A549 (cell line): ENCODE measurements around the gene NOS3. TPM values are rescaled to one million over a fixed set of nuclear protein-coding genes. Genes with fewer than 3 reads are reported as not detected.
"Not testable (repeated sequence)": the region's sequence is repeated elsewhere in the genome, so short reads cannot be mapped to it uniquely, and the experiment has no call there.

Source experiments
- ATAC-seq, 2 experiments: fragments of 200-7000 bp in 1 of 2; fragments of >200 bp in 1 of 2; cut with Nextera tagmentation in 1 of 2; cut with Tn5 transposase in 1 of 2; 3 replicates each; pipeline versions ENCODE4 v1.8.0 to v1.9.1; 2018 to 2020; ENCODE audit warnings: mild to moderate bottlenecking in 1 of 2, moderate library complexity in 1 of 2
- CTCF ChIA-PET: fragments of 300-600 bp; sonication (Branson Sonifier 250); formaldehyde crosslinking; extraction: SDS; loops from one replicate; lab custom pipeline; 2021; ENCODE audit warnings: antibody characterized with exemption, inconsistent platforms; lab: Yijun Ruan, JAX
- POLR2A ChIA-PET: fragments of 350-600 bp; formaldehyde crosslinking; extraction: SDS; loops from one replicate; lab custom pipeline; 2021; ENCODE audit warnings: antibody characterized with exemption, inconsistent platforms; lab: Yijun Ruan, JAX
- DNase-seq, 2 experiments: peaks; one replicate each; pipeline versions ENCODE4 v3.0.0 to v3.0.0-alpha.2; 2011 to 2016; ENCODE audit warnings: low read depth in 1 of 2, low spot score in 1 of 2
- FAIRE-seq: peaks from 2 replicates; lab custom pipeline; 2011; peaks lifted over from hg19 to GRCh38; lab: Jason Lieb, UNC
- H3K27ac ChIP-seq, 2 experiments: fragments of >200 bp; sonication (Bioruptor Twin); formaldehyde crosslinking; 3 replicates each; pipeline ENCODE4 v1.5.1; 2016 to 2017
- H3K4me1 ChIP-seq: fragments of >200 bp; sonication (Bioruptor Twin); formaldehyde crosslinking; 3 replicates; pipeline ENCODE4 v1.6.1; 2016
- H3K4me2 ChIP-seq: fragments of >200 bp; sonication (Bioruptor Twin); formaldehyde crosslinking; 3 replicates; pipeline ENCODE4 v1.6.1; 2016
- H3K4me3 ChIP-seq: fragments of >200 bp; sonication (Bioruptor Twin); formaldehyde crosslinking; 3 replicates; pipeline ENCODE4 v1.5.1; 2016
- H3K9me3 ChIP-seq: fragments of >200 bp; sonication (Bioruptor Twin); formaldehyde crosslinking; 3 replicates; pipeline ENCODE4 v1.6.1; 2016
- CBX2 ChIP-seq: fragments of 200-600 bp; sonication (generic); IDR thresholded peaks from 2 replicates; pipeline ENCODE4 v1.6.1; 2016; ENCODE audit warnings: low read depth, mild to moderate bottlenecking, borderline replicate concordance
- CEBPB ChIP-seq, 2 experiments: fragments of >200 bp in 1 of 2; sonication (Bioruptor Twin) in 1 of 2; formaldehyde crosslinking in 1 of 2; IDR thresholded peaks; 2 replicates each; pipeline ENCODE4 v1.6.1; 2012 to 2016
- EHF ChIP-seq: fragments of 250-450 bp; sonication (Bioruptor Pico); IDR thresholded peaks from 2 replicates; pipeline ENCODE4 v1.5.0; 2020; ENCODE audit warnings: mild to moderate bottlenecking
- FOSL2 ChIP-seq, 2 experiments: fragments of 450-650 bp in 1 of 2; fragments of >200 bp in 1 of 2; sonication (Bioruptor Twin) in 1 of 2; formaldehyde crosslinking; IDR thresholded peaks; 2 replicates each; pipeline versions ENCODE4 v1.5.0 to v1.6.1; 2016 to 2020; ENCODE audit warnings: mild to moderate bottlenecking in 1 of 2, moderate library complexity in 1 of 2
- FOXS1 ChIP-seq: fragments of 250-450 bp; sonication (Bioruptor Pico); IDR thresholded peaks from 2 replicates; pipeline ENCODE4 v1.5.0; 2020; ENCODE audit warnings: mild to moderate bottlenecking, moderate library complexity
- GATA3 ChIP-seq: IDR thresholded peaks from 2 replicates; pipeline ENCODE4 v1.6.1; 2012; ENCODE audit warnings: borderline replicate concordance
- HOXB5 ChIP-seq: fragments of 250-450 bp; sonication (Bioruptor Pico); IDR thresholded peaks from 2 replicates; pipeline ENCODE4 v1.5.0; 2020; ENCODE audit warnings: mild to moderate bottlenecking, moderate library complexity
- JUN ChIP-seq, 2 experiments: fragments of >200 bp; sonication (Bioruptor Twin); formaldehyde crosslinking; IDR thresholded peaks; 2 replicates in 1 of 2; 3 replicates in 1 of 2; pipeline ENCODE4 v1.6.1; 2016 to 2017
- KDM5A ChIP-seq: fragments of 200-600 bp; sonication (generic); IDR thresholded peaks from 2 replicates; pipeline ENCODE4 v1.6.1; 2016; ENCODE audit warnings: antibody characterized with exemption, mild to moderate bottlenecking
- MAFK ChIP-seq: fragments of 450-650 bp; IDR thresholded peaks from 2 replicates; pipeline ENCODE4 v1.6.1; 2014; ENCODE audit not compliant: partially characterized antibody
- PHF8 ChIP-seq: fragments of 200-600 bp; sonication (generic); IDR thresholded peaks from 2 replicates; pipeline ENCODE4 v1.6.1; 2016; ENCODE audit warnings: low read depth, mild to moderate bottlenecking, antibody characterized with exemption, moderate library complexity, borderline replicate concordance
- POLR2A ChIP-seq: IDR thresholded peaks from 2 replicates; pipeline ENCODE4 v1.6.1; 2012; ENCODE audit warnings: mild to moderate bottlenecking, low read length
- RAD21 ChIP-seq, 2 experiments: fragments of >200 bp in 1 of 2; sonication (Bioruptor Twin) in 1 of 2; formaldehyde crosslinking in 1 of 2; IDR thresholded peaks in 1 of 2; conservative IDR thresholded peaks in 1 of 2; 2 replicates in 1 of 2; 3 replicates in 1 of 2; pipeline ENCODE4 v1.6.1; 2012 to 2018; ENCODE audit warnings: inconsistent platforms in 1 of 2
- RNF2 ChIP-seq: fragments of 200-600 bp; sonication (generic); IDR thresholded peaks from 2 replicates; pipeline ENCODE4 v1.6.1; 2016; ENCODE audit warnings: low read depth, mild to moderate bottlenecking, antibody characterized with exemption, moderate library complexity, borderline replicate concordance
- SMC3 ChIP-seq: fragments of >200 bp; sonication (Bioruptor Twin); formaldehyde crosslinking; IDR thresholded peaks from 3 replicates; pipeline ENCODE4 v1.6.1; 2018; ENCODE audit warnings: inconsistent platforms
- TP53 ChIP-seq: fragments of 250-450 bp; sonication (Bioruptor Pico); IDR thresholded peaks from 2 replicates; pipeline ENCODE4 v1.5.0; 2021; ENCODE audit warnings: mild to moderate bottlenecking, moderate library complexity
- WGBS: methylation state at CpG from one replicate; pipeline ENCODE4 v1.1.6; 2017; ENCODE audit errors: missing lambda C conversion rate; 5-methylcytosine and 5-hydroxymethylcytosine counted together
- polyA plus RNA-seq, 4 experiments: library from polyadenylated mRNA; depleted of rRNA in 3 of 4; stranded (reverse); fragments of >200 nt; fragmentation: RNase III in 1 of 4; extraction: RNeasy Plus Mini Kit Qiagen cat#74134 plus additional on column Dnase treatment in 1 of 4; gene quantifications; 2 replicates in 3 of 4; 3 replicates in 1 of 4; pipeline ENCODE4 v1.2.3, GENCODE V29; 2011 to 2017
- TF ChIP-seq, protein P1 (sequence below): fragments of 450-650 bp; IDR thresholded peaks from 2 replicates; pipeline ENCODE4 v1.6.1; 2014; ENCODE audit warnings: antibody characterized with exemption
- TF ChIP-seq, protein P2 (sequence below): fragments of 200-600 bp; sonication (generic); IDR thresholded peaks from 2 replicates; pipeline ENCODE4 v1.6.1; 2016; ENCODE audit warnings: antibody characterized with exemption, mild to moderate bottlenecking, moderate library complexity
- TF ChIP-seq, protein P3 (sequence below): IDR thresholded peaks from 2 replicates; pipeline ENCODE4 v1.6.1; 2012; ENCODE audit warnings: low read depth, borderline replicate concordance
- TF ChIP-seq, protein P4 (sequence below): IDR thresholded peaks from 2 replicates; pipeline ENCODE4 v1.6.1; 2012
- TF ChIP-seq, protein P5 (sequence below): fragments of 250-450 bp; sonication (Bioruptor Pico); IDR thresholded peaks from 2 replicates; pipeline ENCODE4 v1.5.0; 2020; ENCODE audit warnings: low read depth, mild to moderate bottlenecking, moderate library complexity
- TF ChIP-seq, protein P6 (sequence below): IDR thresholded peaks from 2 replicates; pipeline ENCODE4 v1.6.1; 2012
- TF ChIP-seq, protein P7 (sequence below): fragments of >200 bp; sonication (Bioruptor Twin); formaldehyde crosslinking; IDR thresholded peaks from 2 replicates; pipeline ENCODE4 v1.6.1; 2016
- TF ChIP-seq, protein P8 (sequence below): fragments of >200 bp; sonication (Bioruptor Twin); formaldehyde crosslinking; IDR thresholded peaks from 3 replicates; pipeline ENCODE4 v1.5.1; 2016

NOS3 gene
- polyA plus RNA-seq, 2 of the 4 experiments (the other 2 are of a cell fraction), result 0.52 to 0.71 TPM

DNA sequence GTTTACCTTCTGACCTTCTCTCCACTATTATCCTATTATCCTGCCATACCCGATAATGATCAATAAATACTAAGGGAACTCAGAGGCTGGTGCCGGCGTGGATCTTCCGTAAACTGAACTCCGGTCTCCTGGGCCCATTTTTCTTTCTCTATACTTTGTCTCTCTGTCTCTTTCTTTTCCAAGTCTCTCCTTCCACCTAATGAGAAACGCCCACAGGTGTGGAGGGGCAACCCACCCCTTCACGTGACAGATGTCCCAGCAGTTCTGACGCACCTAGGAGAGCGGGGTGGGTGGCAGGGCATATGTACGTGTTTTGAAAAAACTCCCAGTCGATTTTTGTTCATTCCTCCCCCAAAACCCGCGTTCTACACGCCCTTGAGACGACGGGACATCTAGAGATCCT lies 36.9 kb downstream of the NOS3 start:
- DNase-seq, H3K9me3 ChIP-seq, FAIRE-seq, ATAC-seq: not testable (repeated sequence)
- Histone ChIP-seq H3K4me1 (peaks cover 21% of the 10 kb centered on the region; the same call in 2 of the 3 replicates), H3K4me3 (peak overlapping the region; percentile 49), H3K4me2 (peak overlapping the region; percentile 74), H3K27ac (peak overlapping the region; percentile 56 to 83; a peak in 5 of 6 replicates)
- POLR2A ChIA-PET, result interaction anchor here (0.8 to 1.5 kb wide), 10 partner anchors 9 to 650 kb away, joined by 3 to 15 read pairs (median 5); partner anchors contain the start of genes ABCF2, CDK5 and SLC4A2
- TF ChIP-seq PHF8 (peak; percentile 37; the same call in 1 of the 2 replicates), TP53 (CRISPR knock-in tag) (0 out of 2 replicates have a peak, but pooled peaks have one; percentile 52)
- TF ChIP-seq, protein P1, sequence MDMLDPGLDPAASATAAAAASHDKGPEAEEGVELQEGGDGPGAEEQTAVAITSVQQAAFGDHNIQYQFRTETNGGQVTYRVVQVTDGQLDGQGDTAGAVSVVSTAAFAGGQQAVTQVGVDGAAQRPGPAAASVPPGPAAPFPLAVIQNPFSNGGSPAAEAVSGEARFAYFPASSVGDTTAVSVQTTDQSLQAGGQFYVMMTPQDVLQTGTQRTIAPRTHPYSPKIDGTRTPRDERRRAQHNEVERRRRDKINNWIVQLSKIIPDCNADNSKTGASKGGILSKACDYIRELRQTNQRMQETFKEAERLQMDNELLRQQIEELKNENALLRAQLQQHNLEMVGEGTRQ, result peak; percentile 76
- 26% methylated on average over 16 of the region's 16 CpGs for WGBS
- CTCF ChIA-PET, result interaction anchor here (1.1 to 3.6 kb wide), 13 partner anchors 10 to 85 kb away, joined by 3 to 28 read pairs (median 7); partner anchors contain the start of genes CDK5 and SLC4A2

DNA sequence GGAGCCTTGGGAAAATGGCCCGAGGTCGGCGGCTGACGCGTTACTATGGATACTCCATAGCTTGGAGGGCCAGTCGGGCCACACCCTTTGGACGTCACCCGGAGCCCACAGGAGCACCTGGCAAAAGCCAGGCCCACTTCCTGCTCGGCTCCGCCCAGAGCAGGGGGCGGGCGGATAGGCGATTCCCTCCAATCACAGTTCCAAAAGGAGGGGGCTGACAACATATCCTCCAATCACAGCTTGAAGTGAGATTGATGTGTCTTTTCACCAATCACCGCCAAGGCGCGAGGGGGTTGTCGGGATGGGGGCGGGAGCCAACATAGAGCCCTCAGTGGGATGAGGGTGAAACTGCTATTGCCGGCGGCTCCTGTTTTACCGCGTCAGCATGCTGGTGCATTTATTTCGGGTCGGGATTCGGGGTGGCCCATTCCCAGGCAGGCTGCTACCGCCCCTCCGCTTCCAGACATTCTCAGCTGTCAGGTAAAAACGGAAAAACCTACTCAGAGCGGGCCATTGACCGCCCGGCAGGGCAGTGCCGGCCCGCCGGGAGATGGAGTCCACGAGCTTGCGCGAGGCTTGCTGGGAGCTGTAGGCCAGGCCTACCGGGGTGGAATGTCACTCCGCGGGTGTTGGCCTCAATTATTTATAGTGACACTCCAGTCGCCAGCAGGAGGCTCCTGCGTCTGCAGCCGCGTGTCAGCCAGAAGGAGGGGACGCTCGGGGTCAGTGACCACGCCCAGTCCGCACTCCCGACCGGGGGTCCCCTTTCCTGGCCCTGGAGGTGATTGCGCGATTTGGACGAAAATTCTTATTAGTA lies 37.5 kb downstream of the NOS3 start, which contains the start of gene ABCB8:
Gene ABCB8 (plus strand): TSS at position 320 of the 817 bp plus-strand sequence. CDS start 66 bp downstream, at position 386.
- peak; percentile 68 for FAIRE-seq
- POLR2A ChIA-PET, result interaction anchor here (0.8 to 1.5 kb wide), 10 partner anchors 10 to 650 kb away, joined by 3 to 15 read pairs (median 5); partner anchors contain the start of genes ABCF2, CDK5 and SLC4A2
- peak within 1 kb of the TSS; percentile 73 to 90 for H3K27ac ChIP-seq
- TF ChIP-seq HOXB5 (CRISPR knock-in tag) (peak; percentile 38; the same call in 1 of the 2 replicates), RNF2 (no peak), CEBPB (IDR thresholded peaks at IDR 0.05) (no peak), MAFK (peak; percentile 88), FOXS1 (no peak), JUN (IDR thresholded peaks at IDR 0.05) (peak; percentile 62 to 84; a peak in 2 of 5 replicates), GATA3 (peak; percentile 20; the same call in 1 of the 2 replicates), RAD21 (conservative IDR thresholded peaks at IDR 0.05 in 1 of 2, IDR thresholded peaks at IDR 0.05 in 1 of 2) (peak; percentile 56 to 65), POLR2A (peak; percentile 61), FOSL2 (IDR thresholded peaks at IDR 0.05) (no peak), FOSL2 (CRISPR knock-in tag; IDR thresholded peaks at IDR 0.05) (no peak), KDM5A (peak; percentile 79), SMC3 (peak; percentile 72), CBX2 (no peak), EHF (CRISPR knock-in tag) (no peak)
- TF ChIP-seq, protein P2, sequence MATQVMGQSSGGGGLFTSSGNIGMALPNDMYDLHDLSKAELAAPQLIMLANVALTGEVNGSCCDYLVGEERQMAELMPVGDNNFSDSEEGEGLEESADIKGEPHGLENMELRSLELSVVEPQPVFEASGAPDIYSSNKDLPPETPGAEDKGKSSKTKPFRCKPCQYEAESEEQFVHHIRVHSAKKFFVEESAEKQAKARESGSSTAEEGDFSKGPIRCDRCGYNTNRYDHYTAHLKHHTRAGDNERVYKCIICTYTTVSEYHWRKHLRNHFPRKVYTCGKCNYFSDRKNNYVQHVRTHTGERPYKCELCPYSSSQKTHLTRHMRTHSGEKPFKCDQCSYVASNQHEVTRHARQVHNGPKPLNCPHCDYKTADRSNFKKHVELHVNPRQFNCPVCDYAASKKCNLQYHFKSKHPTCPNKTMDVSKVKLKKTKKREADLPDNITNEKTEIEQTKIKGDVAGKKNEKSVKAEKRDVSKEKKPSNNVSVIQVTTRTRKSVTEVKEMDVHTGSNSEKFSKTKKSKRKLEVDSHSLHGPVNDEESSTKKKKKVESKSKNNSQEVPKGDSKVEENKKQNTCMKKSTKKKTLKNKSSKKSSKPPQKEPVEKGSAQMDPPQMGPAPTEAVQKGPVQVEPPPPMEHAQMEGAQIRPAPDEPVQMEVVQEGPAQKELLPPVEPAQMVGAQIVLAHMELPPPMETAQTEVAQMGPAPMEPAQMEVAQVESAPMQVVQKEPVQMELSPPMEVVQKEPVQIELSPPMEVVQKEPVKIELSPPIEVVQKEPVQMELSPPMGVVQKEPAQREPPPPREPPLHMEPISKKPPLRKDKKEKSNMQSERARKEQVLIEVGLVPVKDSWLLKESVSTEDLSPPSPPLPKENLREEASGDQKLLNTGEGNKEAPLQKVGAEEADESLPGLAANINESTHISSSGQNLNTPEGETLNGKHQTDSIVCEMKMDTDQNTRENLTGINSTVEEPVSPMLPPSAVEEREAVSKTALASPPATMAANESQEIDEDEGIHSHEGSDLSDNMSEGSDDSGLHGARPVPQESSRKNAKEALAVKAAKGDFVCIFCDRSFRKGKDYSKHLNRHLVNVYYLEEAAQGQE, result no peak
- TF ChIP-seq, protein P3, sequence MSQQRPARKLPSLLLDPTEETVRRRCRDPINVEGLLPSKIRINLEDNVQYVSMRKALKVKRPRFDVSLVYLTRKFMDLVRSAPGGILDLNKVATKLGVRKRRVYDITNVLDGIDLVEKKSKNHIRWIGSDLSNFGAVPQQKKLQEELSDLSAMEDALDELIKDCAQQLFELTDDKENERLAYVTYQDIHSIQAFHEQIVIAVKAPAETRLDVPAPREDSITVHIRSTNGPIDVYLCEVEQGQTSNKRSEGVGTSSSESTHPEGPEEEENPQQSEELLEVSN, result peak; percentile 9; the same call in 1 of the 2 replicates
- TF ChIP-seq, protein P4, sequence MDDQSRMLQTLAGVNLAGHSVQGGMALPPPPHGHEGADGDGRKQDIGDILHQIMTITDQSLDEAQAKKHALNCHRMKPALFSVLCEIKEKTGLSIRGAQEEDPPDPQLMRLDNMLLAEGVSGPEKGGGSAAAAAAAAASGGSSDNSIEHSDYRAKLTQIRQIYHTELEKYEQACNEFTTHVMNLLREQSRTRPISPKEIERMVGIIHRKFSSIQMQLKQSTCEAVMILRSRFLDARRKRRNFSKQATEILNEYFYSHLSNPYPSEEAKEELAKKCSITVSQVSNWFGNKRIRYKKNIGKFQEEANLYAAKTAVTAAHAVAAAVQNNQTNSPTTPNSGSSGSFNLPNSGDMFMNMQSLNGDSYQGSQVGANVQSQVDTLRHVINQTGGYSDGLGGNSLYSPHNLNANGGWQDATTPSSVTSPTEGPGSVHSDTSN, result peak; percentile 94
- TF ChIP-seq, protein P5, sequence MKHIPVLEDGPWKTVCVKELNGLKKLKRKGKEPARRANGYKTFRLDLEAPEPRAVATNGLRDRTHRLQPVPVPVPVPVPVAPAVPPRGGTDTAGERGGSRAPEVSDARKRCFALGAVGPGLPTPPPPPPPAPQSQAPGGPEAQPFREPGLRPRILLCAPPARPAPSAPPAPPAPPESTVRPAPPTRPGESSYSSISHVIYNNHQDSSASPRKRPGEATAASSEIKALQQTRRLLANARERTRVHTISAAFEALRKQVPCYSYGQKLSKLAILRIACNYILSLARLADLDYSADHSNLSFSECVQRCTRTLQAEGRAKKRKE (CRISPR knock-in tag), result no peak
- TF ChIP-seq, protein P6, sequence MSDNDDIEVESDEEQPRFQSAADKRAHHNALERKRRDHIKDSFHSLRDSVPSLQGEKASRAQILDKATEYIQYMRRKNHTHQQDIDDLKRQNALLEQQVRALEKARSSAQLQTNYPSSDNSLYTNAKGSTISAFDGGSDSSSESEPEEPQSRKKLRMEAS, result peak; percentile 89
- TF ChIP-seq, protein P7, sequence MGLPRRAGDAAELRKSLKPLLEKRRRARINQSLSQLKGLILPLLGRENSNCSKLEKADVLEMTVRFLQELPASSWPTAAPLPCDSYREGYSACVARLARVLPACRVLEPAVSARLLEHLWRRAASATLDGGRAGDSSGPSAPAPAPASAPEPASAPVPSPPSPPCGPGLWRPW, result no peak
- TF ChIP-seq, protein P8, sequence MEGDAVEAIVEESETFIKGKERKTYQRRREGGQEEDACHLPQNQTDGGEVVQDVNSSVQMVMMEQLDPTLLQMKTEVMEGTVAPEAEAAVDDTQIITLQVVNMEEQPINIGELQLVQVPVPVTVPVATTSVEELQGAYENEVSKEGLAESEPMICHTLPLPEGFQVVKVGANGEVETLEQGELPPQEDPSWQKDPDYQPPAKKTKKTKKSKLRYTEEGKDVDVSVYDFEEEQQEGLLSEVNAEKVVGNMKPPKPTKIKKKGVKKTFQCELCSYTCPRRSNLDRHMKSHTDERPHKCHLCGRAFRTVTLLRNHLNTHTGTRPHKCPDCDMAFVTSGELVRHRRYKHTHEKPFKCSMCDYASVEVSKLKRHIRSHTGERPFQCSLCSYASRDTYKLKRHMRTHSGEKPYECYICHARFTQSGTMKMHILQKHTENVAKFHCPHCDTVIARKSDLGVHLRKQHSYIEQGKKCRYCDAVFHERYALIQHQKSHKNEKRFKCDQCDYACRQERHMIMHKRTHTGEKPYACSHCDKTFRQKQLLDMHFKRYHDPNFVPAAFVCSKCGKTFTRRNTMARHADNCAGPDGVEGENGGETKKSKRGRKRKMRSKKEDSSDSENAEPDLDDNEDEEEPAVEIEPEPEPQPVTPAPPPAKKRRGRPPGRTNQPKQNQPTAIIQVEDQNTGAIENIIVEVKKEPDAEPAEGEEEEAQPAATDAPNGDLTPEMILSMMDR, result peak; percentile 53
- TF ChIP-seq, all 56 proteins: peak for 12
- peak; percentile 95 to 96 for ATAC-seq
- DNase-seq, result peak; percentile 99 to 100
- H3K4me2 ChIP-seq, result peak within 1 kb of the TSS; percentile 96
- no peaks in the 10 kb centered on the region for H3K9me3 ChIP-seq
- WGBS, result 2% methylated on average over 51 of the region's 53 CpGs
- CTCF ChIA-PET, result interaction anchor here (1.0 to 3.6 kb wide), 16 partner anchors 10 to 96 kb away, joined by 3 to 28 read pairs (median 5); partner anchors contain the start of genes CDK5 and SLC4A2
- peaks cover 21% of the 10 kb centered on the region; the same call in 2 of the 3 replicates for H3K4me1 ChIP-seq
- H3K4me3 ChIP-seq, result peak within 1 kb of the TSS; percentile 49
